GM19240 (cell line): ENCODE results near the gene ARHGEF39.
"Not testable (repeated sequence)": the region's sequence is repeated elsewhere in the genome, so short reads cannot be mapped to it uniquely, and the experiment has no call there.

Experiments used
- DNase-seq: peaks from one replicate; pipeline ENCODE4 v3.0.0; 2011; ENCODE audit warnings: low spot score; ENCODE audit not compliant: insufficient read length

The ARHGEF39 gene

DNA sequence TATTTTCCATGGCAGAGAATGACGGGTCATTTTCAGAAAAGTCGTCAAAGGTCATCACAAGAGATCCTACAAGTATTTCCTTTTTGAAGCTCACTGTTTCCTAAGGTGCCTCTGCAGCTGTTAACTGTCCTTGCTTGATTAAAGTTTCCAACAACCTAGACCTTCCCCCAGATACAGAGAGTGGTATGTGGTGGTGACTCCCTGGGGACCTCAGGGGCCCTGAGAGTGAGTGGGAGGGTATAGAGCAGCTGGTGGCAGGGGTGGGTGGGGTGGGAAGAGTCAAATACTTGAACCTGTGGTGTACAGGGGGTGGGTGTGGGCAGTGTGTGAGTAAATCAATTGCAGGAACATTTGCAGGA, 45.2 kb downstream of the ARHGEF39 start:
- no peak for DNase-seq

DNA sequence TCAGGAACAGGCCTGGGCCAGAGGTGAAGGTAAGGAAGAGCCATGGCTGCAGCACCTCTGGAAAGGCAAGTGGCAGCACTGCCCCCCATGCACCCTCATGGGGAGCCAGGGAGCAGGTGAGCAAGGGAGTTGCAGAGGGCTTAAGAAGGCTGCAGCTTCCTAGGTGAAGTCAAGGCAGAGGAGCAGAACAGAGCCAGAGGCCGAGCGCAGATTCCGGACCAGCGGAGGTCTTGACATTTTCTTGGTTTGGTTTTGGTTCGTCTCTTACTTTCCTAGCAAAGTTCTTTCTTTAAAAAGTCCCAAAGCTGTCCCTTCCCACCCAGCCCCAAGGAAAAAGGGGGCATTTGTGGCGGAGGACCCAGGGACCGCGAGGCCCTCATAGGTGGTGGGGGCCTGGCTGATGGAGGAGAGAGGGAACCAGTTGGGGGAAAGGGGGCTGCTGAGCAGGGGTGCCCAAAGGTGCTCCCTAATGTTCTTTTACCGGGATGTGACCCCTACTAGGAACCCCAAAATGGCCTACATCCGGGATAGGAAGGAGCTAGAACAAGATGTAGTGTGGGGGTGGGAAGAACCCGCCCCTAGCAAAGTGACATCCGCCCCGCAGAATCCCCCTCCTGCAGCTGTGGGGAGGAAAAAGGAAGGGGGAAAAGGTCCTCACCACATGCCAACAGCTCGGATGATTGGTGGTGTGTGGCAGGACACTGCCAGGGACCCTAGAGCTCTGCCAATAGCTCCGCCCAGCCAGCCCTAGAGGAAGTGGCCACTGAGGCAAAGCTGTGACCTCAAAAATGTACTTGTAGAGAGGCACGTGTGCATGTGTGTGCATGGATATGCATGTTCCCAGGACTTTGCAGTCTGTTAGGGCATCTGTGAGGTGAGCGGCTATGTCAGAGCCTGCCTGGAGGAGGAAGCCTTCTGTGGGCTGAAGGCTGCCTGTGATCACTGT, 45.9 kb downstream of the ARHGEF39 start:
- peak; percentile 25 for DNase-seq

DNA sequence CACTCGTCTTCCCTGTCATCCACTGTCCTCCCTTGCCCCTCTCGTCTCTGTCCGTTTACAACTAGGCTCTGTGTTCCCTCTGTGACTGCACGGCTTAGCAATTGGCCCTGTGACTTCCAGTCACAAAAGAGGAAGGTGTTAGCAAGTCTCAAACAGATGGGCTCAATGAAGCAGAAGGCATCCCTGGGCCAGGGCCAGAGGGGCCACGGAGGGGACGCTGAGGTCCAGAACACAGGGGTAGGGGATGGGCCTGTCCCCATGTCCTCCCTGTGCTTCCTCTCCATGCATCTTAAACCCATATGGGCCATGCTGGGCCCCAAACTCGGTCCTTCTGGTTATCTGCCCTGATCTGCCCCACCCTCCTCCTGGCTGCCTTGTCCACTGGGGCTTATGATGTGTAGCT, 46.7 kb downstream of the ARHGEF39 start, which contains the start of gene CD72:
Gene CD72 (minus strand): TSS at position 89 of the 403 bp plus-strand sequence. CDS start 110 bp downstream, outside the sequence.
- no peak for DNase-seq

DNA sequence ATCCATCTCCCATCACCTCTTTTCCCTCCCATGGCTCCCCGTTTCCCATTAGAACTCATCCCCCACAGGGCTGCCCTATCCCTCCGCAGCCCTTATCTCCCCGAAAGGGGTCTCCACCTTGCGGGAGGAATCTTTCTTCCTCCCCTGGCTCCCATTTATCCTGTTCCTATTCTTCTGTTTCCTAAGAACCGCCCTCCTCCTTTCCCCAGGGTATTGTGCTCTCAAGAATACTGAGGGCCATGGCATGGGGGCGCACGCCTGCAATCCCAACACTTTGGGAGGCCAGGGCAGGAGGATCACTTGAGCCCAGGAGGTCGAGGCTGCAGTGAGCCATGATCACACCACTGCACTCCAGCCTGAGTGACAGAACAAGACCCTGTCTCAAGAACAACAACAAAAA, 47.4 kb downstream of the ARHGEF39 start:
- no peak for DNase-seq

DNA sequence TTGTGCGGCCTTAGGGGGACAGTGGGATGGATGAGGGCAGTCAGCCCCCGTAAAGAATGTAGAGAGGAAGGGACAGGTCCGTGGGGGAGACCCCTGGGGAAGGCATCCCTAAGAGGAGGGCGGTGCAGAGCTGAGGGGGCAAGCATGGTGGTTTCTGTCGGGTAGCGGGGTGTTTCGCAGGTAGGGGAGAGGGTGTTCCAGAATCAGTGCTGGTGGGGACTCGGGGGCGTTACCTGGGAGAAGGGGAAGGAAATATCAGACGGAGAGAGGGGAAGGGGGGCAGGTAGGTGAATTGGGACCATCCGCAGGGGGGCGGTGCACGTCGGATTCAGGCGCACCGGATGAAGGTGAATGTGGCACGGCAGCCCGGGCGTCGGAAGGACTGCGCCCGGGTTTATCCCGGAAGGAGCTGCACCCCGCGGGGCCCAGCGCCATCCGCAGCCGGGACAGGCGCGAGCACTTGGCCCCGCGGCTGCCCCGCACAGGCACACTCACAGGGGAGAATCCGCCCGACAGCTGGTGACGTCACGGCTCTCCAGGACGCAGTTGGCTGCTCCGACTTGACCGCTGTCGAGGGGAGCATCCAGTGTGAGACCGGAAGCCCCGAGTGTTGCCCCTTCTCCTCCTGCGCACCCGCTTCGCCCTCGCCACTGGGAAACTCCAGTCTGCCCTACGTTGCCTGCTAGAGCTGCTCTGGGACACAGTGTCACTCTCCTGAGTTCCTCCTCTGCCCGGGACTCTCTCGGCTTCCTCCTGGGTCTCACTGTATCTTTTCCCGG, 48.1 kb downstream of the ARHGEF39 start:
- DNase-seq: peak; percentile 50

DNA sequence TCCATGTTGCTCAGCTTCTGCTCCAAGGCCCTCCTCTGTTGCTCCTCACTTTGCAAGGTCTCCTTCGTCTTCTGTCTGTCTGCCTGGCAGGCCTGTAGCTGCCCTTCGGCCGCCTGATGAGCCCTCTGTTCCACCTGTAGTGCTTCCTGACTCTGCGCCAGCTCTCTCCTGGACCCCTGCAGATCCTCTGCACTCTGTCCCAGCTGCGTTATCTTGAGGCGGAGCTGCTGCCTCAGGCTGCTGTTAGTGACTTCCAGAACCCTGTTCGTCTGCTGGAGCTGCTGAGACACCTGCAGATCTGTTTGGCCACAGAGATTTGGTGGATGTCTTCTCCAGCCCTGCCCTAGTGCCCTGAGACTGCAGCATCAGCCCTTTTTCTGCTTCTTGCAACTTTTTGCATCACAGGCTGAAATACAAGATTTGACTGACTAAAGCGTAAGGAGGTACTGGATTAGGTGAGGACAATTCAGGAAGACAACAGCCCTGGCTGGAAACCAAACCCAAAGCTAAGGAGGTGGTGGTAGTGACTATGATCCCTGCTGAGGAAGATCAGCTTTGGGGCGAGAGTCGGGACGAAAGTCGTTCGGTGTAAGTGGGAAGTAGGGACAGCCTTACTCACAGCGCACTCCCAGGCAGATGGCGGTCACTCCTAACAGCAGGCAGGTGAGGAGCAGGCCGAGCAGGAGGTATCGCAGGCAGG, 48.9 kb downstream of the ARHGEF39 start:
- DNase-seq: no peak

DNA sequence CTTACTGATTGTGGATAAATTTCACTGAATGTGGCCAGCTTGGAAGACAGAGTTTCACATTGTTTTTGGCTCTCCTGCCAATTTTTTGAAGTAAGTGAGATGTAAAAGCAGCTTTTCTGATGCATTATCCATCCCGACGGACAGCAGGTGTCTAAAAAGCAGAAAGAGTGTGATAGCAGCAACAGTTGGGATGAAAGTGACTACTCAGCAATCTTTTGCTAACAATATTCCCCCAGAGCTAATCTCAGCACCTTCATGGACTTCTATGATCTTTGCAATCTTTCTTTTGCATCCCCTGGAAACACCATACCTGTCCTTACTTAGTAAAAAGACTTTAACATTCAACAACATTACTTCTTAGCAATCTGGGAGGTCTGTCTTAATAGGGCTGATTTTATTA, 52.2 kb downstream of the ARHGEF39 start:
- no peak for DNase-seq

DNA sequence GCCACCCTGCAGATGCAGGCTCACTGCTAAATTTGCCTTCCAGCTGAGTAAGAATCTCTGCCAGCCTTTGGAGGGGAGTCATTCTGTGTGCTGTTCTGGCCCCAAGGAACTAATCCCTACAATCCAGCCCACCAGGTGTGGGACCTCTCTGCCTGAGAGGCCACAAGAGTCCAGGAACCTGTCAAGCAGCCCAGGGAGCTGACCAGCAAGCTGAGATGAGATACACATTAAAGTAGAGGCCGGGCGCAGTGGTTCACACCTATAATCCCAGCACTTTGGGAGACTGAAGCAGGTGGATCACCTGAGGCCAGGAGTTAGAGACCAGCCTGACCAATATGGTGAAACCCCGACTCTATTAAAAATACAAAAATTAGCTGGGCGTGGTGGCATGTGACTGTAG, 52.9 kb downstream of the ARHGEF39 start:
- not testable (repeated sequence) for DNase-seq

DNA sequence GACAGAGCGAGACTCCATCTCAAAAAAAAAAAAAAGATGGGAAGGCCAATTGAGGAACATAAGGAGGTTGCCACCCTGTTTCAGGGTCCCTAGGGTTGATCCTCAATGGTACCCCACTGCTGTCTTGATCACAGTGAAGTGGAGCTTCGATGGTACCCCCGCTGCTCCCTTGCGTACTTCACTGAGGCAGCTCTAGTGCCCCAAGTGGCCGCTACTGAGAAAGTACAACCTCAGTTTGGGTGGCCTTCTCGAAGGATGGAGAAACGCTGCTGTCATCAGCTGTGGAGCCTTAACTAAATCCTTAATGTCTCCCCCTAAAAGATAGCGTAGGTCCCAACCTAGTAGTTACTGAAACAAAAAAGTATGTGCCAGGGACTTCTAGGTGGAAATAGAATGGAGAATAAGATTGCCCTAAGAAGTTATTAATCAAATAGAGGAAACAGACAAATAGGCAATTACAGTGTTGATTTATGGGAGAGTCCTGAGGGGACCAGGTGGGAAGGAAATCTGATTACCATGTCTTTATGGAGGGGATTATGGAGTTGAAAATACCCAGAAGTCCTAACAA, 53.7 kb downstream of the ARHGEF39 start:
- no peak for DNase-seq

DNA sequence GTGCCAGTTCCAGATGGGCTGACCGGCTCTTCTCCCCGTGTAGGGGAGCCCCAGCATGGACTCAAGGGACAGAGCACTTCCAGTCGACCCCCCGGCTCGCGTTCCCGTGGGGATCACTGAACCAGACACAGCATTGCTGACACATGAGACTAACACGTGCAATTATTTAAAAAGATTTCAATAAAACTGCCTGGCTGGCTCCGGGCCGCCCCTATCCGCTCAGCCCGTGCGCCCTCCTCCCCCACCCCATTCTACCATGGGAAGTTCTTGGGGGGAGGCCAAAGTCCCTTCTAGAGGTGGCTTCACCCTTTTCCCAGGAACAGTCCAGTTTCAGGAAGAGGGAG, 55.2 kb downstream of the ARHGEF39 start:
- no peak for DNase-seq
